GM18499 (cell line): ENCODE measurements around the gene IL25.
"Not testable (repeated sequence)": the region's sequence is repeated elsewhere in the genome, so short reads cannot be mapped to it uniquely, and the experiment has no call there.

Source experiments
- ATAC-seq: cut with Tn5 transposase; IDR thresholded peaks from one replicate; pipeline ENCODE4 v1.9.1; 2021; ENCODE audit warnings: moderate number of reproducible peaks; ENCODE audit not compliant: insufficient read depth, unreplicated experiment

Gene IL25

GRCh38 chr14:23372509-23372908 is at the start of gene IL25:
Gene IL25 (plus strand): TSS chr14:23372809.
- ATAC-seq, result no peak

DNA sequence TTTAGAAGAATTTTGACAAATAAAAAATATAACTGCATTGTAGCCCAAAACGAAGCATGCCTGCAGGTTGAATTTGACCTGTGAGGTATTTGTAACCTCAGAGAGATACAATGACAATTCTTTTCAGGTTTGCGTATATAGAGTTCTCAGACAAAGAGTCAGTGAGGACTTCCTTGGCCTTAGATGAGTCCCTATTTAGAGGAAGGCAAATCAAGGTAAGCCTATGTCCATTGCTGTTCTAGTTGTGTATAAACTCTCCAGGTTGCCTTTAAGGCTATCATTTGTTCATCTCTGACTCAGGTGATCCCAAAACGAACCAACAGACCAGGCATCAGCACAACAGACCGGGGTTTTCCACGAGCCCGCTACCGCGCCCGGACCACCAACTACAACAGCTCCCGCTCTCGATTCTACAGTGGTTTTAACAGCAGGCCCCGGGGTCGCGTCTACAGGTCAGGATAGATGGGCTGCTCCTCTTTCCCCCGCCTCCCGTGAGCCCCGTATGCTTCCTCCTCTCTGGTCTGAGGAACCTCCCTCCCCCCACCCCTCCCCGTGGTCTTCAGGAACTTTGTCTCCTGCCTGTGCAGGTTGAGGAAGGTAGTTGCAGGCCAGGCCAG is 48.7 kb upstream of the IL25 start:
- ATAC-seq, result no peak

DNA sequence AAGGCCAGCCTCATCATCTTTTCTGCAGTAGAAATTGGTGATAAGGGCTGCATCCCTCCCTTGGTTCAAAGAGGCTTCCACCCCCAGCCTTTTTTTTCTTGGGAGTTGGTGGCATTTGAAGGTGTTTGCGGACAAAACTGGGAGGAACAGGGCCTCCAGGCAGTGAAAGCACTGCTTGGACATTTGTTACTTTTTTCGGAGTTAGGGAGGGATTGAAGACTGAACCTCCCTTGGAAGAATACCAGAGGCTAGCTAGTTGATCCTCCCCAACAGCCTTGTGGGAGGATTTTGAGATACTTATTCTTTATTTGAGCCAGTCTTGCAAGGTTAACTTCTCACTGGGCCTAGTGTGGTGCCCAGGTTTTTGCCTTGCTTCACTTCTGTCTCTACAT is 48.2 kb upstream of the IL25 start:
- ATAC-seq, result no peak

DNA sequence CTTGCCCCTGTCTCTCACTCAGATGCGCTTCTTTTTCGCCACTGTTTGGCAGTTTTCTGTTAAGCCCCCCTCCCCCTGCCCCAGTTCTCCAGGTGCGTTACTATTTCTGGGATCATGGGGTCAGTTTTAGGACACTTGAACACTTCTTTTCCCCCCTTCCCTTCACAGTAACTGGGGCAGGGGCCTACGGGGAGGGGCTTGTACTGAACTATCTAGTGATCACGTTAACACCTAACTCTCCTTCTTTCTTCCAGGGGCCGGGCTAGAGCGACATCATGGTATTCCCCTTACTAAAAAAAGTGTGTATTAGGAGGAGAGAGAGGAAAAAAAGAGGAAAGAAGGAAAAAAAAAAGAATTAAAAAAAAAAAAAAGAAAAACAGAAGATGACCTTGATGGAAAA is 47.6 kb upstream of the IL25 start:
- no peak for ATAC-seq

GRCh38 chr14:23325746-23326145 is 46.9 kb upstream of the IL25 start:
- ATAC-seq, result not testable (repeated sequence)

GRCh38 chr14:23326491-23327332 is 45.9 kb upstream of the IL25 start:
- ATAC-seq, result no peak

- ATAC-seq, result no peak
Measured at GRCh38 chr14:23327947-23328744, 44.5 kb upstream of the IL25 start.

DNA sequence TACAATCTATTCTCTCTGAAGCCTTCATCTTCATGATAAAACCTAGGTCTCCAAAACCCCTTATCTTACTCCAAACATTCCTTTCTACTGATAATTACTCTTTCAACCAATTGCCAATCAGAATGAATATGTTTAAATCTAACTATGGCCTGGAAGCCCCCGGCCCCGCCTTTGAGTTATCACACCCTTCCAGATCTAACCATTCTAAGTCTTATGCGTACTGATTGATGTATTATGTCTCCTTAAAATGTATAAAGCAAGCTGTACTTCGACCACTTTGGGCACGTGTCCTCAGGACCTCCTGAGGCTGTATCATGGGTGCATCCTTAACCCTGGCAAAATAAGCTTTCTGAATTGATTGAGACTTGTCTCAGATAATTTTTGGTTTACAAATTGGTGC is 37.0 kb upstream of the IL25 start:
- ATAC-seq, result no peak

GRCh38 chr14:23339506-23340268 is 32.9 kb upstream of the IL25 start:
- ATAC-seq, result no peak

DNA sequence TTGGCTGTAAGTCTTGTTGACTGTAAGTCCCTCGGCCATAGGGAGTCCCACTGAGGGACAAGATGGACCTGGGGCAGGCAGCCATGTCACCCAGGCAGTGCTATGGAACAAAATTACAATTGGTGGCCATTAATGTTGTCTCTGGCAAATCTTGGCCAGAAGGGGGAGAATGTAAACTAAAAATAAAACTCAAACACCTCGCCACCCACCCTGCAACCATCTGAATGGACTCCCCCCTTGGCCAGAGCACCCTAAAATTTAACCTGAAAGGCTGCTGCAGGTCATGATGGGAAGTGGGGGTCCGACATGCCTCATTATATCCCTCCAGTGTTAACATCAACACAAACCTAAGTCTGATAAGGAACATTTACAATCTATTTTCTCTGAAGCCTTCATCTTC is 28.1 kb upstream of the IL25 start:
- no peak for ATAC-seq

- no peak for ATAC-seq
Measured at GRCh38 chr14:23345987-23346692, 26.5 kb upstream of the IL25 start.

DNA sequence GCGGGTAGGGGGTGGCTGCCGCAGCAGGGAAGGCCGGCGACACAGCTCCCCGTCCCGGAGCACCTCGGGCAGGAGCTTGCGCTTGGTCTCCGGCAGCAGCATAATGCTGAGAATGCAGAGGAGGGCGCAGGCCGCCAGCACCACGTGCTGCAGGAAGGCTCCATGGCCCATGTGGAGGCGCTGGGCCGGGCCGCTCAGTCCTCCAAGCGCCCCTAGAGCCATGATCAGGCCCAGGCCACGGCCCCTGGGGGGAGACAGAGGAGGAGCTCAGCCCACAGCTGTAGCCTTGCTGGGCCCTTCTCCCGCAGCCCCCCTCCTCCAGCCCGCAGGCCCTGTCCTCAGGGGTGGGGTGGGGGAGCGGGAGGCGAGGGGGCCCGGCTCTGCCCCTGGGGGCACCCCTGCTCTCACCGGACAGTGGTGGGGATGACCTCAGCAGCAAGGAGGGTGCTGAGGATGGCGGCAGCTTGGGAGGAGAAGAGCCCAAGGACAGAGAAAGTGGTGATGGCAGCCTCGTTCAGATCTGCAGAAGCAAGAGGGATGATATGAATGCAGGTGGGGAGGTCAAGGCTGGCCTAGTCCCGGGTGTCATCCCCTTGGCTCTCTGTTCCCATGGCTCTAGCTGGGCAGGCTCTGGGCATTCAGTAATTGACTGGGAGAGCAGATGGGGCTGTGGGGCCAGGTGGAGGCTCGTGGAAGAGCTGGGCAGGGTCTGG is 25.8 kb upstream of the IL25 start:
- ATAC-seq, result no peak

DNA sequence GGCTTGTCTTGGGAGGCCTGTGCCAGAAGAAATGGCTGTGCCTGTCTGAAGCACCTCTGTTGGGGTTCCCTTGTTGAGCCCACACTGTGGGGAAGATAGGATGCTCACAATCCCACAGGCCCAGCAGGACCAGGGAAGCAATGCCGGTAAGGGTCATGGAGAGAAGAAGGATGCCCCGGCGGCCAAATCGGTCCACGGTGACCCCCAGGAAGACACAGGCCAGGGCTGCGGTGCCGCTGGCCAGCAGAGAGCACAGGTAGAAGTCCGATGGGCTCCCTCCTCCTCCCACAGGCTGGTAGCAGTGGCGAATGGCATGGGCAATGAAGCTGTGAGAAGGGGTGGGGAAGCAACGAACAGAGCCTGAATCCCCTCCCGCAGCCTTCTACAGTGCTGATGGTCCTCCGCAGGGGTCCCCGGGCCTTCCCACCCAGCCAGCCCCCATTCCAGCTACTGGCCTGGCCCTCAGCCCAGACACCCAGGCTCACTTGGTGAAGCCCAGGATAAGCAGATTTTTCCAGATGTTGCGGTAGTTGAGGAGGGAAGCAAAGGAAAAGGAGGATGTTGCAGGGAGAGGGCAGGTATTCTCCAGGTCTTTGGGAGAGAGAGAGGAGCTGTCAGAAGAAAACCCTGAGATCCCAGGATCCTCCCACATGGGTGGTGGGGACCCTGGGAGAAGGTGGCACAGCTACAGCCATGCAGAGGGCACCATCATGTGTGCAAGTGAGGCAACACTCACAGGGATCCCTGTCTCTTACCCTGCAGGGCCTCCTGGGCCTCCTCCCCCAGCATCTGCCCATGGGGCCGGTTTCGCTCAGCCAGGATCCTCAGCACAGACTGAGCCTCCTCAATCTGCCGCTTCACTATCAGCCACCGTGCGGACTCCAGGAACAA is 25.0 kb upstream of the IL25 start:
- ATAC-seq, result no peak

GRCh38 chr14:23348297-23348655 is 24.3 kb upstream of the IL25 start:
- ATAC-seq, result no peak

- ATAC-seq, result no peak
Measured at GRCh38 chr14:23349156-23349845, 23.3 kb upstream of the IL25 start.

DNA sequence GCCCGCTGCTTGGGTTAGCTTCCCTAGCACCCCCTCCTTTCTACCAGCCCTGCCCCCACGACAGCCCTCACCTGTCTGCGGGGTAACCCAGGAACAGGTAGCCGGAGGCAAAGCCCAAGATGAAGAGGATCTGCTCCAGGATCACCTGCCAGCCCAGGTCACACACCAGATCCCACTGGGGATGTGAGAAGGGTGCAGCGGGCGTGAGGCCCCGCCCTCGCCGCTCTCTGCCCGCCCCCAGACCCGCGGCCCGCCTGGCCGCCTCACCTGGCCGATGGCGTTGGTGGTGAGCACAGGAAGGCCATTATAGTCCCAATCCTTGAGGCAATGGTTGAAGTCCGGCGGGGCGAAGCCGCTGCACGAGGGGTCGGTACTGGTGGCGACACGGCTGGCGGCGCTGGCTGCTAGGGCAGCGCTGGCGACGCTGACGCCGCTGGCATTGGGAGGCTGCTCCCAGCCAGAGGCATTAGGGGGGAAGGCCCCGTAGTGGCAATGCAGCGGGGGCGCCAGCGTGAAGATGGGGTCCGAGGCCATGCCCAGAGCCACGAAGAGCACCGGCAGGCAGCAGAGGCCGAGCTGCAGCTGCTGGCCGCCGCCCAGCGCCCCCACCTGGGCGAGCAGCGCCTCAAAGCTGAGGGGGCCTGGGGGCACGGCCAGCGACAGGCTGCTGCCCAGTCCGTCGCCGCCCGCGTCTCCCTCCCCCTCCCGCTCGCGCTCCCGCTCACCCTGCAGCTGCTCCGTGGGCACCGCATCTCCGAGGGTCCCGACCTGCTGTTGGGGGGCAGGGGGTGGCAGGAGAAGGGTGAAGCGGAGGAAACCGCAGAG is 20.7 kb upstream of the IL25 start:
- no peak for ATAC-seq
